ENCODE data around the gene WFIKKN2.

The WFIKKN2 gene

DNA sequence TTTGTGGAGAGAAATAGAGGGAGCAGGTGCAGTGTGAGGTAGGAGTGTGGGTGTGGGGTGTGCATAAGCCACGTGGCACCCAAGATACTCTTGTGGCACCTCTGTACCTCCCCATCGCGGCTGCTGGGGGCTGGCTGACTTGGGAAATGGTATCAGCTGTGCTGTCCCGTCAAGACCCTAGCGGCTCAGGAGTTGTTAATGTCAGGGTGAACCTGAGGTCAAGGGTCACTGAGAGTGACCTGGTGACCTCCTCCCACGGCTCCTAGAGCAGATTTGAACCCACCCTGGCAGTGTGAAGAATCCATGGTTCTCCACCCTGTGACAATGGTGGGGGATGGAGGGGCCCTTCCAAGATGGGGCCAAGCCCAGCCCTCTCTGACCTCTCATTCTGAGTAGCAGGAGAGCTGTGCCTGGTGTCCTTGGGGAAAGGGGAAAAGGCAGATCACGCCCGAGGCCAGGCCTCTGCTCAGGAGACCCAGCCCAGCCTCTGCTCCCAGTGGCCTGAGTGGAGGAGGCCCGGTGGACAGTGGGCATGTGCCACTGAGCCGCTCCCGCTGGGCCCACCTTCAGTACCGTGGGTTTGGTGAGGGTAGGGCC, 3.0 kb upstream of the WFIKKN2 start:
- no peaks in the 10 kb centered on the region for H3K36me3 ChIP-seq
- no peak overlapping the region for H3K4me3 ChIP-seq (ENCODE audit: low read depth in 1 of 2, low read length in 1 of 2)
- TF ChIP-seq, protein P1, sequence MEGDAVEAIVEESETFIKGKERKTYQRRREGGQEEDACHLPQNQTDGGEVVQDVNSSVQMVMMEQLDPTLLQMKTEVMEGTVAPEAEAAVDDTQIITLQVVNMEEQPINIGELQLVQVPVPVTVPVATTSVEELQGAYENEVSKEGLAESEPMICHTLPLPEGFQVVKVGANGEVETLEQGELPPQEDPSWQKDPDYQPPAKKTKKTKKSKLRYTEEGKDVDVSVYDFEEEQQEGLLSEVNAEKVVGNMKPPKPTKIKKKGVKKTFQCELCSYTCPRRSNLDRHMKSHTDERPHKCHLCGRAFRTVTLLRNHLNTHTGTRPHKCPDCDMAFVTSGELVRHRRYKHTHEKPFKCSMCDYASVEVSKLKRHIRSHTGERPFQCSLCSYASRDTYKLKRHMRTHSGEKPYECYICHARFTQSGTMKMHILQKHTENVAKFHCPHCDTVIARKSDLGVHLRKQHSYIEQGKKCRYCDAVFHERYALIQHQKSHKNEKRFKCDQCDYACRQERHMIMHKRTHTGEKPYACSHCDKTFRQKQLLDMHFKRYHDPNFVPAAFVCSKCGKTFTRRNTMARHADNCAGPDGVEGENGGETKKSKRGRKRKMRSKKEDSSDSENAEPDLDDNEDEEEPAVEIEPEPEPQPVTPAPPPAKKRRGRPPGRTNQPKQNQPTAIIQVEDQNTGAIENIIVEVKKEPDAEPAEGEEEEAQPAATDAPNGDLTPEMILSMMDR (IDR thresholded peaks at IDR 0.05), result no peak
- no peaks in the 10 kb centered on the region for H3K9me3 ChIP-seq
- H3K27ac ChIP-seq, result no peak overlapping the region
- peaks cover 41% of the 10 kb centered on the region for H3K27me3 ChIP-seq
- H3K4me1 ChIP-seq (ENCODE audit: control insufficient read depth in 1 of 2, insufficient read depth in 1 of 2, low read depth in 1 of 2, low read length in 1 of 2), result no peaks in the 10 kb centered on the region

DNA sequence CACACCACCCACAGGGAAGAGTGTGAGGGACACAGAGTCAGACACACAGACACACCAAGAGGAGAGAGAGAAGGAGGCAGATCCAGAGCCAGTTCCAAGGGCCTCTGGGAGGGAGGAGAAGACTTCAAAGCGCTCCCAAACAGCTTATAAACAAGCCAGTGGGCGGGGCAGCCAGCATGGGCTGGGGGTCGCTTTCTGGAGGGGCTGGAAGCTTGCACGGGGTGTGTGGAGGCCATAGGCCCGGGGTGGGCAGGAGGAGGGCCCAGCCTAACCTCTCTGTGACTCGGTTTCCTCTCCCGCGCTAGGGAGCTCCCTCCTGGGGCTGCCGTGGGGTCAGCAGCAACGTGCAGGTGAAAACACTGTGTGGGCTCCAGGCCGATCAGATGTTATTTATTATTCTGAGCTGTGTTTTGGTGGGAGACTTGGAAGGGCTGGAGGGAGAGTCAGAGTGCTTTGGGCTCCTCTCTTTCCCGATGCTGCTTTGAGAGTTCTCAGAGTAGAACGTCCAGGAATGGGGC, 2.5 kb upstream of the WFIKKN2 start:
- TF ChIP-seq, protein P1 (IDR thresholded peaks at IDR 0.05), result no peak
- H3K27ac ChIP-seq, result no peak overlapping the region
- H3K4me3 ChIP-seq (ENCODE audit: low read depth in 1 of 2, low read length in 1 of 2), result no peak overlapping the region
- no peaks in the 10 kb centered on the region for H3K36me3 ChIP-seq
- peaks cover 41% of the 10 kb centered on the region for H3K27me3 ChIP-seq
- H3K9me3 ChIP-seq, result no peaks in the 10 kb centered on the region
- no peaks in the 10 kb centered on the region for H3K4me1 ChIP-seq (ENCODE audit: control insufficient read depth in 1 of 2, insufficient read depth in 1 of 2, low read depth in 1 of 2, low read length in 1 of 2)

DNA sequence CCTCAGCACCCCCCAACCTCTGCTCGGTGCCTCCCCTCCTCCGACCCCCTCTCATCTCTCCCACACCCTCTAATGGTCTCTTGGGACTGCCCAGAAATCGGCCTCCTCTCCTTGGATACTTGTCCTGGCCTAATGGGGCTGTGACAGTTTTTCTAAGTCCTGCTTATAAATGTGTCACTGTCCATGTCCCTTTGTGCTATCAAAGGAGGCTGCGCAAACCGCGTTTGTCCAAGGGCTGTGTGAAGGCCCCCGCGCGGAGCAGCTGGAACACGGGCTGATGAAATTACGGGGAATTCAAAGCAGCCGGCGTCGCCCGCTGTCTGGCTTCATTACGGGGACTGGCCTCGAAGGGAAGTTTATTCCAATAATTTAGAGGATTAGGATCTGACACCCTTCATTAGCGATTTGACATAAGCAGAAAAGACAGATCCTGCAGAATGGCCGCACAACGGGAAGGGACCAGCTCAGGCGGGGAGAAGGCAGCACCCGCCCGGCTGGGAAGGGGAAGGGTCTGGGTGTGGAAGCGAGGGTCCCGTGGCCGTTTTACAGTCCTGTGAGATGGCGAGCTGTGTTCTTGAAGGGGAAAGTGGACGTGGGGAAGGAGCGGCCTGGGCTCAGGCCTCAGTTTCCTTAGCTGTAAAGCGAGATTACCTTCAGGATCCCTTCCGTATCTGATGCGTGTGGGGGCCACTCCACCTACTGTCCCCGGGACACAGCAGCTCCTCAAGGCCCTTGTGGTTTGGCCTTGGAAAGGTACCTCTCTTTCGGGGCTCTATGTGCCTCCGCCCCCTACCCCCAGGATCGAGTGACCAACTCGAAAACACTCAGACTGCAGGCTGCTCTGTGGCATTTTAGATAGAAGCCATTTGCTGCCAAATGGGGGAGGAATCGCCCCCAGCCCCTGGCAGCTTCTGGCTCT, 1.6 kb upstream of the WFIKKN2 start:
- H3K36me3 ChIP-seq, result no peaks in the 10 kb centered on the region
- H3K9me3 ChIP-seq, result no peaks in the 10 kb centered on the region
- no peaks in the 10 kb centered on the region for H3K4me1 ChIP-seq (ENCODE audit: control insufficient read depth in 1 of 2, insufficient read depth in 1 of 2, low read depth in 1 of 2, low read length in 1 of 2)
- H3K4me3 ChIP-seq (ENCODE audit: low read depth in 1 of 2, low read length in 1 of 2), result no peak overlapping the region
- H3K27me3 ChIP-seq, result peaks cover 40% of the 10 kb centered on the region
- H3K27ac ChIP-seq, result no peak overlapping the region
- TF ChIP-seq, protein P1 (IDR thresholded peaks at IDR 0.05), result no peak

DNA sequence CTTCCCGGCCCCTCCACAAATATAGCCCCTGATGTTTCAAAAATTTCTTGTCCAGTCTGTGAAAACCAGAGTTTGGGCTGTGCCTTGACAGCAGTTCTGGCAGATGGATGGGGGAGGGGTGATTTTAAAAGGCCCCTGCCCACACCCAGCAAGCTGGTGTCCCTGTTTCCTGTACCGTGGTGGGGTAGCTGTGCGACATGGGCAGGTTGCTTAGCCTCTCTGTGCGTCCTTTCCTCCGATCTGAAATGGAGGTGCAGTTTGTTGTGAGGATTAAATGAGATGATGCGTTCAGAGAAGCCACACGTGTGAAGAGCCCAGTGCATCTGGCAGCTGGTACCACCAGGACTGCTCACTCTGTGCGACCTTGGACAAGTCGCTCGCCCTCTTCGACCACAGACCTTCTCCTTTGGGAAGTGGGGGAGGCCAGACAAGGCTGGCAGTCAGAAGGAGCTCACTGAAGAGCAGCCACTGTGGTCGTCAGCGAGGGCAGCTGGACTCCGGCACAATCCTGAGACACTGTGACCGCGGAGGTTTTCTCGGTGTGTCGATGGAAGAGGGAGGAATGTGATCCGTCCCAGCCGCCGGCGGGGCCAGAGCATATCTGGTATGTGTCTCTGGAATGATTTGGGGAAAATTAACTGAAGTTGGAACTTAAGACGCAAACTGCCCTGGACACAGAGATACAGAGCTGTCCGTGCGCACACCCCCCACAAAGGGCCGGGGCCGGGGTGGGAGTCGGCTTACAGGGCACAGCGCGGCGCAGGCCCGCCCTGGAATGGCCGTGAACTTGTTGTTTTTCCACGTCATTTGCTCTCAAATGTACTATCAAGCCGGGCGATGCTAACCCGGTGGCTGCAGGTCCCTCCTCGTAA, 721 bp upstream of the WFIKKN2 start:
- TF ChIP-seq, protein P1 (IDR thresholded peaks at IDR 0.05), result no peak
- Histone ChIP-seq H3K36me3 (no peaks in the 10 kb centered on the region), H3K4me3 (ENCODE audit: low read depth in 1 of 2, low read length in 1 of 2) (no peak overlapping the region), H3K9me3 (no peaks in the 10 kb centered on the region), H3K27me3 (peaks cover 31% of the 10 kb centered on the region), H3K4me1 (ENCODE audit: control insufficient read depth in 1 of 2, insufficient read depth in 1 of 2, low read depth in 1 of 2, low read length in 1 of 2) (no peaks in the 10 kb centered on the region), H3K27ac (no peak overlapping the region)

DNA sequence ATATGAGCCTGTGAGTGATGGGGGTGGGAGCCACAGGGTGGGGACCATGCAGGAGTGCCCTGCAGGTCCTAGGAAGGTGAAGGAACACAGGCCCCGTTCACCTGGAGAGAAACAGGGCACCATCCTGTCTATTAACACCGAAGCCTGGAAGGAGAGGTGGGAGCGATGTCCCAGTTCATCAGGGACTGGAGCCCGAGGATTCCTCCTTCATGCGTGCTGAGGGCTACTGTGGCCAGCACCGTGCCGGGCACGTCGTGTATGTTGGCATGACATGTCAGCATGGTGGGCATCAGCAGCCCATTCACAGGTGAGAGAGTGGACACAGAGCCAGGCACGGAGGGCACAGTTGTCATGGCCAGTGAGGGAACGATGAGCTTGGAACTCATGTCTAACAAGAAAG, 1.4 kb downstream of the WFIKKN2 start:
- Histone ChIP-seq H3K4me1 (ENCODE audit: control insufficient read depth in 1 of 2, insufficient read depth in 1 of 2, low read depth in 1 of 2, low read length in 1 of 2) (no peaks in the 10 kb centered on the region), H3K36me3 (no peaks in the 10 kb centered on the region), H3K9me3 (no peaks in the 10 kb centered on the region), H3K27me3 (peaks cover 25% of the 10 kb centered on the region), H3K4me3 (ENCODE audit: low read depth in 1 of 2, low read length in 1 of 2) (no peak overlapping the region), H3K27ac (no peak overlapping the region)
- TF ChIP-seq, protein P1 (IDR thresholded peaks at IDR 0.05), result no peak

Measured in neutrophil (primary cell).